GM19099 (cell line): ENCODE results near the gene ADAM10.

Experiments used
- POLR2A ChIP-seq: IDR thresholded peaks from 3 replicates; pipeline ENCODE4 v1.6.1; 2011; ENCODE audit warnings: low read depth; ENCODE audit not compliant: insufficient read length; ENCODE audit errors: extremely low read depth

Gene ADAM10

DNA sequence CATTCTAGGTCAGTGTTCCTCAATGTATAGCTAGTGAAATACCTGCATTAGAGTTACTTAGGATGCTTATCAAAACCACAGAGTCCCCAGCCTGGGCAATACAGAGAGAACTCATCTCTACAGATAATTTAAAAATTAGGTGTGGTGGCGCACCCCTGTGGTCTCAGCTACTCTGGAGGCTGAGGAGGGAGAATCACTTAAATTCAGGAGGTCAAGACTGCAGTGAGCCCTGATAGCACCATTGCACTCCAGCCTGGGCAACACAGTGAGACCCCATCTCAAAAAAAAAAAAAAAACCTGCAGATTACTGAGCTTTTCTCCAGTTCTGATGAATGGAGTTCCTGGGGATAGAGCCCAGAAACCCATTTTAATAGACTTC, 11.5 kb upstream of the ADAM10 start:
- no peak for TF ChIP-seq POLR2A

DNA sequence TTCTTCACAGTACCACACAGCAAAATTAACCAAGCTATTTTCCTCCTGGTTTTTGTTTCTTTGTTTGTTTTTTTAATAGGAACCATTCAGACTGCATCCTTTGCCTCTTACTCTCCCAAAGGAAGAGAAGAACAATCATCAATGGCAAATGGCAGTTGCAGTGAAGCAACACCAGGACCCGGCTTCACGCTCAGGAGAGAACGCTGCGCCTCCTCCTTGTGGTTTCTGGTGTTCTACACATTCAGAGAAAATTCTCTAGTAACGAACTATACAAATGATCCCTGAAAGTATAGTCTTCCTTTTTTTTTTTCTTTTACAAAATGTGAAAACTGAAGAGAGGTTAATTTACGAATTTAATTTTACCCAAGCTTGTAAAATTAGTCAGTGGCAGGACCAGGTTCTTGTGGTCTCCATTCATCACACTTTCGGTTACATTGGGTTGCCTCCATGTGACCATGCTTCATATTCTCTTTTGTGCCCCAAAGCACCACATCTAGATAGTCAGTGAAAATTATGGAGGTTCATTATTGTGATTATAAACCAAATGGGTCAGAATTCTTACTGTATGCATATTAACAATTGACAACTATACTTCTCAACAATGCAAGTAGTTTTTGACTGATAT, 11.0 kb upstream of the ADAM10 start:
- no peak for TF ChIP-seq POLR2A

DNA sequence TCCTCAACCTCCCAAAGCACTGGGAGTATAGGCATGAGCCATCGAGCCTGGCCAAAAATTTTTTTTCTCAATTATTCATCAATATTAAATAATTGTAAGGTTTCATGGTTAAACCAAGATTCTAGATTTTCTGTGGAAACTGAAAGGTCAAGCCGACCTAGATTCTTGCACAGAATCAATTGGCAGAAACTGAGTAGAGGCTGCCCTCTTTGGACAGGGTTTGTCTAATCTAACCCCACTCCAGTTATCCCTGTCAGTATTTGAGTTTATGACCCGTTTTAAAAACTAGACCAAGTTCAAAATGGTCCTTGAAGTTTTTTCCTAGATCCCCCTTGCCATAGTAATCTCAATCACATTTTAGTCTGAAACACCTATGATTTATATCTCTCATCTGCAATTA, 8.6 kb upstream of the ADAM10 start:
- TF ChIP-seq POLR2A = no peak

GRCh38 chr15:58755956-58756355, 6.4 kb upstream of the ADAM10 start:
- no peak for TF ChIP-seq POLR2A

DNA sequence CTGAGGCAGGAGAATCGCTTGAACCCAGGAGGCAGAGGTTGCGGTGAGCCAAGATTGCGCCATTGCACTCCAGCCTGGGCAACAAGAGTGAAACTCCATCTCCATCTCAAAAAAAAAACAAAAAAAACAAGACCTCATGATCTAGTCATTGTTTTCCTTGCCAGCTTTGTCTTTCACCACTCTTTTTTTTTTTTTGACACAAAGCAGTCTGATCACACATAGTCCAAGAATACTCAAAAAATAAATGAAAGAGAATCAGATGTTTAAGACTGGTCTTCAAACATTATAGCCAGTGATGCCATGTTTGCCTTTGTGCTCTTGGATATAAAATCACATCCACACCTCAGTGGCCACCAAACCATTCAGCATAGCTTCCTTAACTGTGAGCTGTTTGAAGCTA, 5.8 kb upstream of the ADAM10 start:
- no peak for TF ChIP-seq POLR2A

DNA sequence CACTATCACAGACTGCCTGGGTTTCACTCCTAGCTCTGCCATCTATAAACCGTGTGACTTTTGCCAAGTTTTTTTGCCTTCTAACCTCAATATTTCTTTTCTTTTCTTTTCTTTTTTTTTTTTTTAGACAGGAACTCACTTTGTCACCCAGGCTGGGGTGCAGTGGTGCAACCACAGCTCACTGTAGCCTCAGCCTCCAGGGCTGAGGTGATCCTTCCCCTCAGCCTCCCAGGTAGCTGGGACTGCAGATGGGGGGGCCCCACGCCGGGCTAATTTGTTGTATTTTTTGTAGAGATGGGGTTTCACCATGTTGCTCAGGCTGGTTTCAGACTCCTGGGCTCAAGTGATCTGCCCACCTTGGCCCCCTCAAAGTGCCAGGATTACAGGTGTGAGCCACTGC, 3.2 kb upstream of the ADAM10 start:
- TF ChIP-seq POLR2A = no peak

- peak; percentile 35 for TF ChIP-seq POLR2A
Observed at GRCh38 chr15:58748852-58749531, 515 bp downstream of the ADAM10 start.

GRCh38 chr15:58748040-58748851, 1.3 kb downstream of the ADAM10 start:
- no peak for TF ChIP-seq POLR2A

DNA sequence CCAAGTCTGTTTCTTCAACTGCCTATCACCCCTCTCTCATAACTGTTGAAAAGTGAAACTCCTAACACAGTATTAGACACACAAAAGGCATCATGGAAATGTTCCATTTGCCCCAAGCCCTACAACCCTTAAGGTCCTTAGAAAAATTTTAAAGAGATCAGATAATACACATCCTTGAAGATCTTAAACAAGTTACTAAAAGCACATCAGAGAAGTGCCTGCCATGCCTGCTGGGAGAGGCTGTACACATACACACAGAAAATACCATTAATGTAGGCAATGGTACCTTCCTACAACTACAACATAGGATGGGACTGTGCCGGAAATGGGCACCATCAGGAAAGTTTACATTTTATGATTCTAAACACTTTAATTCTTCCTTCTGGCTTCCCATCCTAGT, 3.3 kb downstream of the ADAM10 start:
- TF ChIP-seq POLR2A = no peak

DNA sequence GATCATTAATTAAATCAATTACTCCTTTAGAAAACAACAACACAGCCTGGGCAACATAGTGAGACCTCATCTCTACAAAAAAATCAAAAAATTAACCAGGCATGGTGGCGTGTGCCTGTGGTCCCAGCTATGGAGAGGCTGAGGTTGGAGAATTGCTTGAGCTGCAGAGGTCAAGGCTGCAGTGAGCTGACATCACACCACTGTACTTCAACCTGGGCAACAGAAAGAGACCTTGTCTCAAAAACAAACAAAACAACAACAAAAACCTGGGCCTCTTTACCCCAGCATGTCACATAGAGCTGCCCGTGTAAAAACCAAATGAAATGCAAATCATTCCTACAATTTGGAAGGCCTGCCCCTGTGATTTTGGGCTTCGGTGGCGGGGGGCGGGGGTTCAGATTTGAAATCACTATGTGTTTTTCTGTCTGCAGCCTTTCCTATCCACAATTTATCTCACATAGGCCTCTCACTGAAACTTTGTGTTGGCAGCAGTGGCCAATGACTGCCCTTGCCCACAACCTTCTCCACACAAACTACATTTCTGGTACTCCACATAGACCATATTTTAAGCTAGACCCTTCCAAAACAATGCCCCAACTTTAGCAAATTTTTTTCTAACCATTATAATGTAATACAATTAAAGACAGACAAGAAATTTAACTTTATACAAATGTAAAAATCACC, 6.5 kb downstream of the ADAM10 start:
- no peak for TF ChIP-seq POLR2A

DNA sequence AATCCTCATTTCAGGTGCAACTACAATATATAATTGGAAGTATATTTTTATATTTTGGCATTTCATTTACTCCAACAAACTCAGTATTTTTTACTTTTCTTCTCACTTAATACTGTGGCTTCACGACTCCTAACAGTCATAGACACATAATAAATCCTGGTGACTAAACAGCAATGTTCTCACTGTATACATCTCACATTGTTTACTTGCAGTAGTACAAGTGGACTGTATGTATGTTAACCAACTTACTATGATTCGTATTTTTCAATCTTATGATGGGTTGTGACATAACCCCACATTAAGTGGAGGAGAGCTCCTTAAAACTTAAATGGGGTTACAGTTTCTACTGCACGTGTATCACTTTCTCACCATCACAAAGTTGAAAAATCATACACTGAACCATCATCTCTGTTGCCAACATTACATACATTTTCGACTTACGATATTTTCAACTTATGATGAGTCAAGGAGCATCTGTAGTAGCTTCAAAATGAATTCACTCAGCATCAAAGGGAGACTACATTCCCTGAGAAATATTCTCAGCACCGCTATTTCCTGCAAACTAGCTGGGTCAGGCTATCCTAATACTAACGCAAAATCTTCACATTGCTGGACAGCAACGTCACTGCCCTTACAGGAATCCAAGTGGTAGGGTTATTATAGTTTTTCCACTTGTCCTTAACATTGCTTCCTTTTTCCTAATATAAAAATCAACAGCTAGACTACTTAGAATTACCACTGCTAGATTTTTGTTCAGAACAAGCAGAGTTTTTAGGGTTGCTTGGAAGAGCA, 7.3 kb downstream of the ADAM10 start:
- no peak for TF ChIP-seq POLR2A

- TF ChIP-seq POLR2A = no peak
Observed at GRCh38 chr15:58741032-58741431, 8.5 kb downstream of the ADAM10 start.

- TF ChIP-seq POLR2A = no peak
Observed at GRCh38 chr15:58740436-58740835, 9.1 kb downstream of the ADAM10 start.

GRCh38 chr15:58738046-58738707, 11.3 kb downstream of the ADAM10 start:
- TF ChIP-seq POLR2A = no peak

DNA sequence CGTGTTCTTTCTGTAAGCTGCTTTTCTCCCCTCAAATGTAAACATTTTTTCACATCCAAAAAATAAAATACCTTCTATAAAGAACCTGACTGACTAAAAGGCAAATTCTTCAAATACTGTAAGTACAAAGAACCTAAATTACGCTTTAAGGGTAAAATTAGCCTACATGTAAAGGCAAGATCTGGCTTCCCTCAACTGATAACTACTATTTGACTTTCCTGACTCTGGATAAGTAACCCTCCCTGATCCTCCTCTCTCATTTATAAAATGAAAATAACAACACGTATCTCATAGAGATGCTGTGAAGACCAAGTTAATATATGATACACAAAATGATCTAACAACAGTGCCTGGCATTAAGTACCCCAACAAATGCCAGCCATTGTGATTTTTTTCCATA, 12.2 kb downstream of the ADAM10 start:
- no peak for TF ChIP-seq POLR2A
